Activated CD8-positive, alpha-beta memory T cell treated with anti-CD3 and anti-CD28 coated beads for 36 hours (primary cell): Measurements from ENCODE around the gene ERAP2. TPM values are rescaled to one million over a fixed set of nuclear protein-coding genes. Genes with fewer than 3 reads are reported as not detected.

Experiments used
- CTCF ChIA-PET: fragments of 350-600 bp; sonication (Branson Sonifier 250); formaldehyde crosslinking; loops from one replicate; lab custom pipeline; 2021; ENCODE audit warnings: antibody characterized with exemption; lab: Charles Lee
- POLR2A ChIA-PET: fragments of 350-600 bp; sonication (Branson Sonifier 250); formaldehyde crosslinking; loops from one replicate; lab custom pipeline; 2021; ENCODE audit warnings: antibody characterized with exemption; lab: Charles Lee
- total RNA-seq, 2 experiments: library from RNA; stranded (reverse); gene quantifications; one replicate each; pipeline ENCODE4 v1.2.3, GENCODE V29; 2021

ERAP2 gene
- total RNA-seq, 2 experiments from 2014 or later: 32.0 to 37.8 TPM

DNA sequence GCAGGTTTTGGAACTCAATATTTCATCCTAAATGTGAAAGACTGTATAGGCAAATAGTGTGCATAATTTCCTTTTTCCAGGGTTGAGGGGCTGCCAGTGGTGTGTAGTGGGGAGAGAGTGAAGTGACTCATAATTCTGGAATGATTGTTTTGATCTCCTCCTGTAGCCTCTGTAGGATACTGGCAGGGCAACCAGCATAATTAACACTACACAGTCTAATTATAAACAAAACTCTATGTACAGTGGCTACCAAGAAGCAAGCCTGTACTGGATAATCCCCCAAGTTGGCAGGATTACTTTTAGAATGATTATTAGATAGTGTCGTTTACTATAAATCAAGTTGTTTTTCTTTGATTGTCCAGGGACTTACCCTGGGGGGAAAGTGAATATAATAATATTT, 91.8 kb downstream of the ERAP2 start:
- ChIA-PET POLR2A (no interaction called here), CTCF (no interaction called here)

DNA sequence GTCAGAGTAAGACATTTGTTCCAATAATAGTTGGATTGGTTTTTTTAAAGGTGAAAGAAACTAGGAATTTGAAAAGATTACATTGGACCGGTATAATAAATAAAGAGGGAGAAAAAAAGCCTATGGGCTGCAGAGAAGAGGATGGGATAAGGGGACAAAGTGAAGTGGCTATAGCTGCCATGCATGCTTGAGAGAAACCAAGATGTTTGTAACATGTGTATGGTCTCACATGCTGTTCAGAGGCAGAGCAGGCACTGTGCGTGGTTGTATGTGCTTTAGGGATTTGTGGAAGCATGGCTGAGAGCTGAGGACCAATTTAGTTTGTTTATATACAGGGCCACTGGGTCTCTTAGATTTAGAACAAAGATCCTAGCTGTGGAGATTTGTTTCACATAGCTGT, 92.3 kb downstream of the ERAP2 start:
- ChIA-PET POLR2A (no interaction called here), CTCF (no interaction called here)

Other genes with a start within 250 kb of the ERAP2 start
- 100 to 1,000 TPM; 131 to 133 TPM for gene CAST, start 214.1 kb upstream of the ERAP2 start, total RNA-seq
- 100 to 1,000 TPM in 1 of 2 experiments, 10 to 100 TPM in 1; 99.1 to 101 TPM for gene ERAP1, start 68.6 kb upstream of the ERAP2 start, total RNA-seq
- 10 to 100 TPM; 37.6 to 38.6 TPM for gene LNPEP, start 59.6 kb downstream of the ERAP2 start, total RNA-seq